HG03432 (cell line): ENCODE results near the gene B4GALNT4.
"Not testable (repeated sequence)": the region's sequence is repeated elsewhere in the genome, so short reads cannot be mapped to it uniquely, and the experiment has no call there.

ENCODE experiments used
- ATAC-seq: cut with Tn5 transposase; IDR thresholded peaks from one replicate; pipeline ENCODE4 v1.9.1; 2021; ENCODE audit warnings: mild to moderate bottlenecking, moderate library complexity; ENCODE audit not compliant: unreplicated experiment

B4GALNT4 gene

DNA sequence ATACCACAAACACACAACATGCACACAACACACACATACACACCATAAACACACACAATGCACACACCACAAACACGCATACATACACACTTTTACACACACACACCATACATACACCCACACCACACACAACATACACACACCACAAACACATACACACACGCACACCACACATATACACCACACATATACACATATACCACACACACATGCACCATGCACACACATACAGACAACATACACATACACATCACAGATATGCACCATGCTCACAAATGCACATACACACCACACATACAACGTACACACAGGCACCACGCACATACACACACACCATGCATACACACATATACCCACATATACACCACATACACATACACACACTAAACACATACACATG, 11.7 kb upstream of the B4GALNT4 start:
- no peak for ATAC-seq

DNA sequence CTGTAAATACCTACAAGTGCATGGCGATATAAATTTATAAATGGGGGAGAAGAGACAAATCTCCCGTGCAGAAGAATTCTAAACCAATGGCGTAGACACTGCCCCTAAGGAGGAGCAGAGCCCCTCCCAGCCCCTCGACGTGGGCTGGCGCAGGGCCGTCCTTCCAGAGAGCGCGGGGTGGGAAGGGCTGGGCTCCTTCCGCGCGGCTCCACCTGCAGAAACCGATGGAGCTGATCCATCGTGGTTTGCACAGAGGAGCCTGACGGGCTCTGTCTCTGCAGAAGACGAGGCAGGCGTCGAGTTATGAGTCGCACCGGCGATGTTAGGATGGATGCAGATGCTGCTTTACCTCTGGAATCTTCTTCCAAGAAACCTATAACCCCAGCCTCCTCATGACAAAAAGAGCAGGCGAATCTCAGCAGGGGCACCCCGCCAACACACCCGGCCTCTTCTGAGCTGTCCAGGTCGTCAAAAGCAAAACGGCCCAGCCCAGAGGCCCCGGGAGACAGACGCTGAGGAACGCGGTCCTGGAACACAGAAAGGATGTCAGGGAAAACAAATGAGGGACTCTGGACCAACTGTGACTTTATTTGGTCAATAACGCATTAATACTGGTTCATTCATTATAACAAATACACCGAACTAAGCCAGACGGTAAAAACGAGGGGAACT, 11.0 kb upstream of the B4GALNT4 start:
- no peak for ATAC-seq

DNA sequence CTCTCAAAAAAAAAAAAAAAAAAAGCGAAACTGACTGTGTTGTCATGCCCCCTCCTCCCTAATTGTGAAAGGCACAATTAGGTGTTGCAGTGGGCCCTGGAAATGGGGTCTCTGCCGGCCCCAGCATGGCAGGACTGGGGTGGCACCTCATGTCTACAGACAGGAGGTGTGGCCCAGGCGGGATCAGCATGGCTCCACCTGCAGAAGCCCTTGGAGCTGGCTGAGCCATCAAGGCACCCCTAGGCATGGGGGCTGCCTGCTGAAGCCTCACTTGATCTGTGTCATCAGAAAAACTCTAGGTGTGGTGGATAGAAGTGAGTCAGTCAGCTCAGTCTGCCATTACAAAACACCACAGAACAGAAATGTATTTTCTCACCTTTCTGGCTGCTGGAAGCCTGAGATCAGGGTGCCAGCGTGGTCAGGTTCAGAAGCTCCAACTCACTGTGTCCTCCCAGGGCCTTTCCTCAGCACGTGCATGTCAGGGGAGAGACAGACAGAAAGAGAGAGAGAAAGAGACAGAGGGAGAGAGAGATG, 10.1 kb upstream of the B4GALNT4 start:
- ATAC-seq, result no peak

DNA sequence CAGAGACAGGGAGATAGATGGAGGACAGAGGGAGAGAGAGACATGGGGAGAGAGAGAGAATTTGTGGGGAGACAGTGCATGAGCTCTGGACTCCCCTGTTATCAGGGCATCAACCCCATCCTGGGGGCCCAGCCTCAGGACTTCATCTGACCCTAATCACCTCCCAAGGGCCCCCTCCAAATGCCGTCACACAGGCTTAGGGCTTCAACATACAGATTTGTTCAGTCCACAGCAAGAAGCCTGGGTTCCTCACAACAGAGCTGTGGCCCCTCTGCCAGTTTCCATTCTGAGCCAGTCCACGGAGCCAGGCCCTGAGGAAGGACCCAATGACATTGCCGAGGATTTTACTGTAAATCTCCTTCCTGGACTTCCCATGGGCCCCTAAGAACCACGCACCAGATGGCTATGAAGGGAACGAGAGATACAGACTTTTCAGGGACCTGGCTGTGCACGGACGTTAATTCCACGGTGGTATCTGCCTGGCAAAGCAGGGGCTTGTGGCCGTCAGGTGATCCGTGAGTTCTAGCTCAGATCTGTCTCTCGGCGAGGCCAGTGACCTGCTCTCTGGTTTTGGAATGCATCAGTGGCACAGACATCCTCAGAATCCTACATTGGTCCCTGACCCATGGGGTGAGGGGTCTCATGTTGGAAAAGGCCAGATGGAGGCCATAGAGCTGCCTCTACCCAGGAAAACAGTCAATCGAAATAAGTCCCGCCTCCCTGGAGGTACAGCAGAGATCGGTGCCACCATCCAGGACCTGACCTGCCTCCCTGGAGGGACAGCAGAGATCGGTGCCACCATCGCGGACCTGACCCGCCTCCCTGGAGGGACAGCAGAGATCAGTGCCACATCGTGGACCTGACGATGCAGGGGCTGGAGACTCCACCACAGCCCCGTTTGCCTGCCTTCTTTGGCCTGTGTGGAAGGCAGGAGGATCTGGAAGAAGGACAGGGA, 8.7 kb upstream of the B4GALNT4 start:
- no peak for ATAC-seq

DNA sequence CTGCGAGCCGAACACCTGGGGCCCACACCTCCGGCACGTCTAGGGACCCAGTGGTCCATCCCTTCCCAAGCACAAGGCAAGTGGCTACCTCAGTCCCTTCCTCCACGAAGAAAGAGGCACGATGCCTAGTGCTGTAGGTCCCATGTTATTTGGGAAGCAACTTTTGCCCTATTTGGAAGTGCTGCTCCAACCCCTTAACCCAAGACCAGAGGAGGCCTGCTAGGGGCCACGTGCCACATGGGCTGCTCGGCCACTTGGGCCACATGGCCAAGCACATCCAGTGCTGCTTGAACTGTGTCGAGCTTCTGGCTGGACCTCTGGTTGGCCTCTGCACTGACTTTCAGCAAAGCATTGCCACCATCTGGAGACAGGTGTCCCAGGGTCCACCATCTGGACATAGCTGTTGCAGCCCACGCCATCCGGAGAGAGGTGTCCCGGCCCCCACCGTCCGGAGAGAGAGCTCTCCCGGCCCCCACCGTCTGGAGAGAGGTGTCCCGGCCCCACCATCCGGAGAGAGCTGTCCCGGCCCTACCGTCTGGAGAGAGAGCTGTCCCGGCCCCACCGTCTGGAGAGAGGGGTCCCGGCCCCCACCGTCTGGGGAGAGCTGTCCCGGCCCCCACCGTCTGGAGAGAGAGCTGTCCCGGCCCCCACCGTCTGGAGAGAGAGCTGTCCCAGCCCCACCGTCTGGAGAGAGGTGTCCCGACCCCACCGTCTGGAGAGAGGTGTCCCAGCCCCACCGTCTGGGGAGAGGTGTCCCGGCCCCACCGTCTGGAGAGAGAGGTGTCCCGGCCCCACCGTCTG, 6.5 kb upstream of the B4GALNT4 start:
- no peak for ATAC-seq

DNA sequence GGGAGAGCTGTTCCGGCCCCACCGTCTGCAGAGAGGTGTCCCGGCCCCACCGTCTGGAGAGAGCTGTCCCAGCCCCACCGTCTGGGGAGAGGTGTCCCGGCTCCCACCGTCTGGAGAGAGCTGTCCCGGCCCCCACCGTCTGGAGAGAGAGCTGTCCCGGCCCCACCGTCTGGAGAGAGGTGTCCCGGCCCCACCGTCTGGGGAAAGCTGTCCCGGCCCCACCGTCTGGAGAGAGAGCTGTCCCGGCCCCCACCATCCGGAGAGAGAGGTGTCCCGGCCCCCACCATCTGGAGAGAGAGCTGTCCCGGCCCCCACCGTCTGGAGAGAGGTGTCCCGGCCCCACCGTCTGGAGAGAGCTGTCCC, 5.9 kb upstream of the B4GALNT4 start:
- ATAC-seq, result not testable (repeated sequence)

DNA sequence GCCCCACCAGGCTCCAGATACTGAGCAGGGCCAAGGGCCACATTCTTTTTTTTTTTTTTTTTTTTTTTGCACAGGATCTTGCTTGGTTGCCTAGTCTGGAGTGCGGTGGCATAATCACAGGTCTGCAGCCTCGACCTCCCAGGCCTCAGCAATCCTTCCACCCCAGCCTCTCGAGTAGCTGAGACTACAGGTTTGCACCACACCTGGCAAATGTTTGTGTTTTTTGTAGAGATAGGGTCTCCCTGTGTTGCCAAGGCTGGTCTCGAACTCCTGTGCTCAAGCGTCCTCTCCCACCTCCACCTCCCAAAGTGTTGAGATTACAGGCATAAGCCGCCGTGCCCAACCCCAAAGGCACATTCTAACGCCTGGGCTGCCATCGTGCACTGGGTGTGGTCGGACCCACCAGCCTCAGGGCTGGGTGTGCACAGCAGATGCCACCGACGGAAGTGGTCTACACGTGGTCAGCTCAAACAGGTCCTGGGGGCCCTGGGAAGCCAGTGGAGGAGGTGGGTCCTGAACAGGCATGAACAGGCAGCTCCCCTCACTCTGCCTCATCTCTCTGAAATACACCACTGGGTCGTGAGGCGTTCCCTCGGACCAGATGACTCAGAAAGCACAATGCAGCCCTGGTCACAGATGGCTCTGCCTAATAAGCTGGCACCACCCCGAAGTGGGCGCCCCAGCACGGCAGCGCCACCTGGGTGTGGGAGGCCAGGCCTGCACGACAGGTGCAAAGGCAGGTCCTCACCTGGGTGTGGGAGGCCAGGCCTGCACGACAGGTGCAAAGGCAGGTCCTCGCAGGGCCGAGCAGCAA, 5.1 kb upstream of the B4GALNT4 start:
- ATAC-seq, result no peak

DNA sequence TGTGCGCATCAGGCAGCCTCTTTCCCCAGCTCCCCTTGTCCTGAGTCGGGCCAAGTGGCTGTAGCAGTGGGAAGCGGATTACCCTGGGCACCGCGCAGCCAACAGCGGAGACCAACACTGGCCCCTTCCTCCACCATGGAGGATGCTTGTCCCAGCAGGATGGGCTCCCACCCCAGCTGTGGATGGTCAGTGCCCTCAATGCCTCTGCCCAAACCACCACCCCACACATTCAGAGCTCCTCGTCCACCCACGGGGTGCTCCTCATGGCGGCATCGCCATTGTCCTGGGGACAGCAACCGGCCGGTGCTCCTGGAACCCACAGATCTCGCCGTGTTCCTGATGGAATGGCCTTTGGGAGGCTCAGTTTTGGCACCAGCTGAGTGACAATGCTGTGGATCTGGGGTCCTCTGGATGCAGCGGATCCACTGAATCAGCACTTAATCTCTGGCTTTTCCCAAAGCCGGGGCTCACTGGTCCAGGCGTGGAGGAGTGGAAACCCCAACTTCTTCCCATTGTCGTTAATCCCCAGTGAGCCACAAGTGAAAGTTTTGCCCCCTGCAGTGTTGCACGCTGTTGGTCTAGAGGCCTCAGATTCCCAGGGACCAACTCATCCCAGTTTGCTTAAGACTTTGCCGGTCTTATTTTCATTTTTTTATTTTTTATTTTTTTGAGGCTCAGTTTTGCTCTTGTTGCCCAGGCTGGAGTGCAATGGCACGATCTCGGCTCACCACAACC, 4.1 kb upstream of the B4GALNT4 start:
- no peak for ATAC-seq

DNA sequence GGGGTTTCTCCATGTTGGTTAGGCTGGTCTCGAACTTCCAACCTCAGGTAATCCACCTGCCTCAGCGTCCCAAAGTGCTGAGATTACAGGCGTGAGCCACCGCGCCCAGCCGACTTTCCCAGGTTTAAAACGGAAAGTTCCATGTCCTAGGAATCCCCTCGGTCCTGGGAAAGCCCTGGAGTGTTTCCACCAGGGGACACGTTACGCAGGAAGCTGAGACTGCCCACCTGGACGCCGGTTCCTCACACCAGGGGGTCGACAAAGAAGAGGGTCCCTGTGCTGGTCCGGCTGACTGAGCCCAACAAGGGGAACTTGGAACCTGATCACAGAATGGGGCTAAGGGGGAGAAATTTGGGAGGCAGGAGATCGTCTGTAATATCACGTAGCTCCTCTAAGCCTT, 3.5 kb upstream of the B4GALNT4 start:
- ATAC-seq, result no peak

DNA sequence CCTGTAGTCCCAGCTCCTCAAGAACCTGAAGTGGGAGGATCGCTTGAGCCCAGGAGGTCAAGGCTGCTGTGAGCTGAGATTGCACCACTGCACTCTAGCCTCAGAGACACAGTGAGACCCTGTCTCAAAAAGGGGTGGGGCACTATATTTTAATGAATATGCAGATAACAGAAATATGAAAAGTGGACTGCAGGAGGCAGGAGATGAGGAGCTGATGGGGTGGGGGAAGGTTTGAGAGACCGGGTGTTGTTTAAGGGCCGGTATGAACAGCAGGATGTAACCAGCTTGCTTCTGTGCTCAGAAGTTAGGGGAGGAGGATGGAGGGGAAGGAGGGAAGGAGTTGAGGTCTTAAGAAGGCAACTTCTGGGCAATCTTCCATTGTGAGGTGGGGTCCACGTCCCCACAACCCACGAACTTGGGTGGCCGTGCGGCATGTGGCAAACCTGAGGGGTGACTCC, 1.3 kb upstream of the B4GALNT4 start:
- ATAC-seq, result no peak

DNA sequence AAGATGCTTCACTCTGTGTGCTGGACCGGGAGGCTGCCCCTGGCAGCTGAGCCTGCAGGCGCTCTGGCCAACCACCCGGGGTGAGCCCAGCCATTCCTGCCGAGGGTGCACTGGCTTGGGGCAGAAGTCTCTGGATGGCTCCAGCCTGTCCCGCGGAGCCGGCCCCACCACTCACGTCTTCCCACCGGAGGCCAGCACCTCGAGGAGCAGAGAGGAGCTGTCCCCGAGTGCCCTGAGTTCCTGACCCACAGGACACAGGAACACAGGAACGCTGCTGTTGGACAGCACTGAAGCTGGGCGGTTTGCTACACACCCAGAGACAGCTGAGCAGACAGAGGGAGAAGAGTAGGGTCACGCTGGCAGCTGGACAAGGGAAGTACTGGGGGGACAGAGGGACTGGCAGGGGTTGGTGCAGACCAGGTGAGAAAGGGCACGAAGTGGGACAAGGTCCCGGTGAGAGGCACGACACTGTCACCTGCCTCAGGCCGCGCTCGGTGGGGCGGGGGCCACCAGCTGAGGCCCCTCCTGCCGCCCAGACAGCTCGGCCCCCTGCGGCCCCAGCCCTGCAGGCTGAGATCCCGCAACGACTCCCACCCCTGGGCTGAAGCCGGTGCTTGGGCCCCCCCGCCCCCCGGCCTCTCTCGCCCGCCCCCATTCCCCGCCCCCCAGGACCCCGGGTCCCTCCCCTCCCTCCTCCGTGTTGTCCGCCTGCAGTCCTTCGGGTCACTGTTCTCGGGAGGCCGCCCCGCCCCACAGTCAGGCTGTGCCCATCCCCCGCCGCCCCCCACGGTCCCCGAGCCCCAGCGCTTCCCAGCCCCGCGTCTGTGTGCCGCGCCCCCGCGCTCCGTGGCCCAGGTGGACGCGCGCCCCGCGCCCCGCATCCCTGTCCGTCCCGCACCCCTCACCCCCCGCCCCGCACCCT, 624 bp upstream of the B4GALNT4 start:
- ATAC-seq, result no peak

DNA sequence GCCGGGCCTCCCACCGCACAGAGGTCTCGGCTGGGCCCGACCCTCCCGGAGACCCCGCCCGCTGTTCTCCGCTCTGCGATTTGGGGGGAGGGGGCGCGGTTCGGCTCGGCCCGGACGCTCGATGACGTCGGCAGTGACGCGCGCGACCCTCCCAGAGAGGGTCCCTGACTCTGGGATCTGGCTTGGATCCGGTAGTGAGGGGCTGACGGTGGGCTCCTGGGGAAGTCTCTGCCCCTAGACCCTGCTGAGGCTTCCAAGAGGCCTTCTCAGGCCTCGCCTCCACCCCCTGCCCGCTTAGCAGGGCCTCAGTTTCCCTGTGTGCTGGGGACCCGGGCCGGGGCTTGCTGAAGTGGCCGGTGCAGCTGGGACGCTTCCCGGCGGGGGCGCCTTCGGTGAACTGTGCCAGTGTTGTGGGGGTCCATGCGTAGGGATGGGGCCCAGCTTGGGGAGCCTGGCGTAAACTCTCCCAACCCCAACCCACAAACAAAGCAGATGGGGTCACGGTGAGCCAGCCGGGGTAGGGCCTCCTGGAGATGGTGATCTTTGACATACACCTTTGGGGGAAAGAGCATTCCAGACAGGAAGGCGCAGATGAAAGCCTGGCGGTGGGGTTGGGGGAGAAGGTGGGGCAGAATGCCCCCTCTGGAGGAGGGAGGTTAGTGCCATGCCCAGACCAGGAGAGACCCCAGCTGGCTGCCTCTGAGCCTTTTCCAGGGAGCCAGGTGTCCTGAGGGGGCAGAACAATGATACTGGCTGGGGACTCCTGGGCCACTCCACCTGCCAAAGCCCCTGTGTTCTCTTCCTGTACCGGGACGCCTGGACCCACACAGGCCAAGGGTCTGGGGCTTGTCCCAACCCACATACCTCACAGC, 1.0 kb downstream of the B4GALNT4 start:
- no peak for ATAC-seq

DNA sequence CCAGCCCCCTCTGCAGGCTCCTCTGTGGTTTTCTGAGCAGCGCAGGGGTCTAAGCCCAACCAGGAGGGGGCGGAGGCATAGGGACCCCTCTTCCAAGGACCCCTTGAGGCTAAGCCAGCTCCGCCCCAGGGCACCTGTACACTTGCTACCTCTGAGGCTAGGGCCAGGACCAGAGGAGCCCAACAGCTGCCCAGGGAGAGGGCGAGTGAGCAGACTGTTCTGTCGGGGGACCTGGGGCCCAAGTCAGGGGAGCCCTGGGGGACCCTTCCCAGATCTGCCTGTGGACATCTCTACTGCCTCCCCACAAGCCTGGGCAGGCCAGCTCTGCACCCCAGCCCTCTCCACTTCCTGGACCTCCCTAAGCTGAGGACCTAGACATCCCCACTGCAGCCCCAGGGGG, 1.8 kb downstream of the B4GALNT4 start:
- ATAC-seq, result no peak

DNA sequence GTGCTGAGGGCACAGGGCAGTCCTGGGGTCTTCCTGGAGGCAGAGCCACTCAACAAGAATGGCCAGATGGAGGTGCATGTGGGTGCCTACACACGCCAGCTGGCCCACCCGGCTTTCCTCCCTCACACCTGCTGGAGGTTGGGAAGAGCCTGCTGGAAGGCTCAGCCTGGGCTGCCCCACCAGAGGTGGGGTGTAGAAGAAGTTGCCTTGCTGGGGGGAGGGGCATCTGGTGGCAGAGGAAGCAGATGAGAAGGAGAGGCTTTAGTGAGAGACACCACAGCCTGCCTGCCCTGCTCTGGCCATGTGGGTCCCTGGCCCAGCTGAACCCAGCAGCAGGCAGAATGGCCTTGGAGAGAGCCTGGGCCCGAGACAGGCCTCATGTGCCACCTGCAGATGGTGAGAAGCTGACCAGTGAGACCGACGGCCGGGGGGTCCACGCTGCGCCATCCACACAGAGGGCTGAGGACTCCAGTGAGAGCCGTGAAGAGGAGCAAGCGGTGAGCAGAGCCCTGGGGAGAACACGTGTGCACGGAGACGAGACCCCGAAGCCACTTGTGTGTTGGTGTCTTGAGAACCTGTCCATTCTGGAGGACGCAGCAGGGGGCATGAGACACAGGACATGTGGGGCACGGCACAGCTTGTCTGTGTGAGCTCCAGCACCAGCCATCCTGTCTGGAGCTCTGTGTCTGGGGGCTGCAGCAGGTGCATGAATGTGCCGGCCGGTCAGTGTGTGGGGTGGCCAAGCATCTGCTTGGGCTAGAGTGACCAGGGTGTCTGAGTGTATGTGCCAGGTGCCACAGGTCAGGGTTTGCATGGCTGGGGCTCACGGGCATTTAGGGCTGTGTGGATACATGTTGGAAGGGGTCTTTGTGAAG, 2.7 kb downstream of the B4GALNT4 start:
- no peak for ATAC-seq

DNA sequence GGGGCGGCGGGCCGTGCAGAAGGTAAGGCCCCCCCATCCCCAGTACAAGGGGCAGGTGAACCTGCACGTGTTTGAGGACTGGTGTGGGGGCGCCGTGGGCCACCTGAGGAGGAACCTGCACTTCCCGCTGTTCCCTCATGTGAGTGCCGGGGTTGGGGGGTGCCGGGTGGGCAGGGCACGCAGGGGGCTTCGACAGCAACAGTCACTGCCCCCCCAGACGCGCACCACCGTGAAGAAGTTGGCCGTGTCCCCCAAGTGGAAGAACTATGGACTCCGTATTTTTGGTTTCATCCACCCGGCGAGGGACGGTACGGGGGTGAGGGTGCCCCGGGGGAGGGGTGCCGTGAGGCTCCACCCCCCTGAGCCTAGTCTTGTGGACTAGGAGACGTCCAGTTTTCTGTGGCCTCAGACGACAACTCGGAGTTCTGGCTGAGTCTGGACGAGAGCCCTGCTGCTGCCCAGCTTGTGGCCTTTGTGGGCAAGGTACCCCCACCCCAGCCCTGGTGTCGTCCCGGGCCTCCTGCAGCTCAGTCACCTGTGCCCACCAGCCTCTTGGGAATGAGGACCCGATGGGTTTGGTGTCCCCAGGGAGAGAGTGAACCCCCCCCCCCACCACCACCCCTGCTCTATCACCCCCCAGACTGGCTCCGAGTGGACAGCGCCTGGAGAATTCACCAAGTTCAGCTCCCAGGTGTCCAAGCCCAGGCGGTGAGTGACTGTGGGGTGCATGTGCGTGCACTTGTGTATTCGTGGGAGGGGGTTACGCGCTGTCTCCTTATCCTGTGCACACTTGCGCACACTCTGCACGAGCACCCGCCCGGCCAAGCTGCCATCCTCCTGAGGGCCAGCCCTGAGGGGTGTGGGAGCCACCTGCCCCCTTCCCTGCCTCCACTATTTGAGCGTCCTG, 3.8 kb downstream of the B4GALNT4 start:
- no peak for ATAC-seq
